Lung (tissue), 12 donors: ENCODE data around the gene DDX51. TPM values are rescaled to one million over a fixed set of nuclear protein-coding genes. Genes with fewer than 3 reads are reported as not detected.

Experiments used
- ATAC-seq: fragments of 200-7000 bp; cut with Tn5 transposase; one replicate; pipeline ENCODE4 v1.9.1; 2020; ENCODE audit warnings: moderate number of reproducible peaks; ENCODE audit not compliant: insufficient read depth, low FRiP score
- DNase-seq, 3 donors: peaks; one replicate each; pipeline ENCODE4 v3.0.0-alpha.2; 2013 to 2017
- H3K27ac ChIP-seq, 2 donors: one replicate each; pipeline ENCODE4 v1.5.1; 2013; ENCODE audit warnings: mild to moderate bottlenecking in 2 of 2, moderate library complexity in 2 of 2, control low read depth in 1 of 2, inconsistent platforms in 1 of 2, low read depth in 1 of 2, low read length in 1 of 2
- H3K27me3 ChIP-seq, 3 donors: one replicate each; pipeline ENCODE4 v1.5.1; 2013; ENCODE audit warnings: low read length in 2 of 3; ENCODE audit not compliant: control insufficient read depth in 3 of 3, insufficient read depth in 3 of 3
- H3K36me3 ChIP-seq, 4 donors: one replicate each; pipeline ENCODE4 v1.5.1; 2013; ENCODE audit warnings: low read length in 4 of 4, mild to moderate bottlenecking in 1 of 4, moderate library complexity in 1 of 4; ENCODE audit not compliant: control insufficient read depth in 4 of 4, insufficient read depth in 4 of 4
- H3K4me1 ChIP-seq, 5 donors: one replicate each; pipeline ENCODE4 v1.5.1; 2013; ENCODE audit warnings: low read length in 5 of 5, mild to moderate bottlenecking in 2 of 5, moderate library complexity in 1 of 5; ENCODE audit not compliant: control insufficient read depth in 5 of 5, insufficient read depth in 5 of 5
- H3K4me3 ChIP-seq: one replicate; pipeline ENCODE4 v1.5.1; 2013; ENCODE audit warnings: mild to moderate bottlenecking, control low read depth, moderate library complexity
- H3K9ac ChIP-seq, 2 donors: one replicate each; pipeline ENCODE4 v1.5.1; 2013; ENCODE audit warnings: low read length in 2 of 2, control low read depth in 1 of 2; ENCODE audit not compliant: insufficient read depth in 1 of 2
- H3K9me3 ChIP-seq, 4 donors: one replicate each; pipeline ENCODE4 v1.5.1; 2013; ENCODE audit warnings: low read length in 3 of 4, mild to moderate bottlenecking in 1 of 4, moderate library complexity in 1 of 4; ENCODE audit not compliant: control insufficient read depth in 4 of 4, insufficient read depth in 3 of 4
- CTCF ChIP-seq: IDR thresholded peaks from 2 replicates; pipeline ENCODE4 v1.5.1; 2012; ENCODE audit warnings: mild to moderate bottlenecking; ENCODE audit errors: control extremely low read depth, extremely low read depth
- WGBS, 2 donors: extraction: QIAGEN DNeasy Blood & Tissue Kit; methylation state at CpG; one replicate each; pipeline ENCODE4 v1.1.7; 2013; 5-methylcytosine and 5-hydroxymethylcytosine counted together
- polyA plus RNA-seq, 2 donors: library from polyadenylated mRNA; stranded (reverse); fragments of 200-250 nt; gene quantifications; one replicate each; pipeline ENCODE4 v1.2.1, GENCODE V29; 2013
- total RNA-seq, 2 donors: library from RNA; depleted of rRNA in 1 of 2; stranded (reverse); fragments of >200 nt in 1 of 2; gene quantifications; one replicate each; pipeline ENCODE4 v1.2.1, GENCODE V29; 2014 to 2021
- donor health status: control.
- donor health status: control.
- donor health status: Bipolar disorder and iron deficiency.
- donor health status: healthy.
- donor health status: DM: yes; HTN: yes; CAD: no.

DDX51 gene
- total and polyA plus RNA-seq, 4 donors = 15.0 to 25.9 (median 17.2) TPM

DNA sequence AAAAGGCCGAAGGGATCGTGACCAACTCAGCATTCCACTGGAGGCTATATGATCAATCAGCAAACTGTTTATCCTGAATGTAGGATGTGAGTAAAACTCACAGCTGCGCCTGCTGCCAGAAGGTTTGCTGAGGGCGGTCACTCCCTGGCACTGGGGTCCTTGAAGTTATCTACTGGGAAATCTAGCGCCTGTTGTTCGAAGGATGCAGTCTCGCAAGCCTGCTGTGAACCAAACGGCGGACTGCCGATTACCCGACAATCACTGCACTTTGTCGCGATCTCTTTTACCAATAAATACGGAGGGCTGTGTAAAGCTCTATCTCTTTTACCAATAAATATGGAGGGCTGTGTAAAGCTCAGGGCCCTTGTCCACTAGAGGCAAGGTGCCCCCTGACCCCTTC is 12.9 kb downstream of the DDX51 start:
- 96 to 99% methylated on average over 14 of the region's 14 CpGs for WGBS, 2 donors
- H3K4me1 ChIP-seq = no peaks in the 10 kb centered on the region
- H3K9ac ChIP-seq = no peak overlapping the region
- no peak for ATAC-seq
- no peak for DNase-seq
- TF ChIP-seq CTCF = no peak
- no peak overlapping the region for H3K4me3 ChIP-seq
- no peak overlapping the region for H3K27ac ChIP-seq
- H3K27me3 ChIP-seq = no peaks in the 10 kb centered on the region
- peaks cover 7 to 11% (median 8%) of the 10 kb centered on the region in 4 donors for H3K36me3 ChIP-seq
- peaks cover 0 to 5% (median 1%) of the 10 kb centered on the region in 4 donors for H3K9me3 ChIP-seq

DNA sequence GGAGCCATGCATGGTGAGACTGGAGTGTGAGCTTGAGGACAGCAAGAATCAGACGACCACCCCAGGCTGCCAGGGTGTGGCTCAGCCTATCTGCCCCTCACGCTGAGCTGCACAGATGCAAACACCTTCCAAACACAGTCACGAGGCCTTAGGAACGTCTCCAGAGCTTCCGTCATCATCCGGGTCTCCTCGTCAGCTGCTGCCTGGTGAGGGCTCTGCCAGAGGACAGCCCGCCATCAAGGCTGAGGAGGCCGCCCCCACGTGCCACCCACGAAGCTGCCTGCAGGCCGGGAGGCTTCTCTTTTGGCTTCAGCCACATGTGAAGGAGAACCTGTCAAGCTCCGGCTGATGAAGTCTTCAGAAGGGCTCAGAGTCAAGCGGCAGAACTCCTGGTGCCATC is 13.4 kb downstream of the DDX51 start:
- 90 to 95% methylated on average over 14 of the region's 14 CpGs for WGBS, 2 donors
- TF ChIP-seq CTCF = no peak
- ATAC-seq = no peak

DNA sequence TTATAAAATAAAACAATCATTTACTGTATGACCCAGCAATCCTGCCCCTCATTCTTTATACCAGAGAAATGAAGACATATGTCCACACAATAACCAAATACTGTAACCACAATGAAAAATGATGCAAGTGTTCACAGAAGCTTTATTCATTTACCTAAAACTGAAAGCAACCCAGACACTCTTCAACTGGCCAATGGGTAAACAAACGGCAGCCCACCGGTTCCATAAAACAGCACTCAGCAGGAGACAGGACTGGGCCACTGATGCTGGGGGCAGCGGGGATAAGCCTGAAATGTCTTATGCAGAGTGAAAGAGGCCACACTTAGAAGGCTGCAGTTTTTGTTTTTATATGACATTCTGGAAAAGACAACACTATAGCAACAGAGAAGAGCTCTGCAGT is 15.1 kb downstream of the DDX51 start:
- H3K27ac ChIP-seq = no peak overlapping the region
- H3K4me1 ChIP-seq = no peaks in the 10 kb centered on the region
- TF ChIP-seq CTCF = no peak
- H3K36me3 ChIP-seq = peaks cover 8 to 22% (median 17%) of the 10 kb centered on the region in 4 donors
- 98% methylated on average over 3 of the region's 3 CpGs for WGBS, 2 donors
- H3K9ac ChIP-seq = no peak overlapping the region
- H3K27me3 ChIP-seq = no peaks in the 10 kb centered on the region
- DNase-seq (no peak), ATAC-seq (no peak)
- peaks cover 0 to 5% (median 2%) of the 10 kb centered on the region in 4 donors for H3K9me3 ChIP-seq
- no peak overlapping the region for H3K4me3 ChIP-seq

More for the DNA sequence above, 13.4 kb downstream of the DDX51 start:
- Histone ChIP-seq H3K9me3 (peaks cover 0 to 5% (median 2%) of the 10 kb centered on the region in 4 donors), H3K27ac (no peak overlapping the region), H3K27me3 (no peaks in the 10 kb centered on the region), H3K4me1 (no peaks in the 10 kb centered on the region), H3K4me3 (no peak overlapping the region), H3K36me3 (peaks cover 8 to 13% (median 9%) of the 10 kb centered on the region in 4 donors), H3K9ac (no peak overlapping the region)
- DNase-seq = no peak

- H3K4me3 ChIP-seq = no peak overlapping the region
- no peak for TF ChIP-seq CTCF
- H3K36me3 ChIP-seq = peaks cover 10 to 30% (median 20%) of the 10 kb centered on the region in 4 donors
- no peak for DNase-seq
- no peaks in the 10 kb centered on the region for H3K27me3 ChIP-seq
- H3K9me3 ChIP-seq = peaks cover 0 to 5% (median 2%) of the 10 kb centered on the region in 4 donors
- no peak overlapping the region for H3K9ac ChIP-seq
- H3K4me1 ChIP-seq = no peaks in the 10 kb centered on the region
- H3K27ac ChIP-seq = no peak overlapping the region
- WGBS, 2 donors = 97 to 98% methylated on average over 8 of the region's 8 CpGs
- ATAC-seq = no peak
Observed at GRCh38 chr12:132127041-132127440, 17.1 kb downstream of the DDX51 start.
